ENCODE data around the gene LYPD4.
A peak's percentile ranks its signal among the peaks of the same experiment; 100 is the strongest.
"Not testable (repeated sequence)": the region's sequence is repeated elsewhere in the genome, so short reads cannot be mapped to it uniquely, and the experiment has no call there.

The LYPD4 gene, protein sequence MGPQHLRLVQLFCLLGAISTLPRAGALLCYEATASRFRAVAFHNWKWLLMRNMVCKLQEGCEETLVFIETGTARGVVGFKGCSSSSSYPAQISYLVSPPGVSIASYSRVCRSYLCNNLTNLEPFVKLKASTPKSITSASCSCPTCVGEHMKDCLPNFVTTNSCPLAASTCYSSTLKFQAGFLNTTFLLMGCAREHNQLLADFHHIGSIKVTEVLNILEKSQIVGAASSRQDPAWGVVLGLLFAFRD
- 0 reads per million in 2 donors for total RNA-seq

DNA sequence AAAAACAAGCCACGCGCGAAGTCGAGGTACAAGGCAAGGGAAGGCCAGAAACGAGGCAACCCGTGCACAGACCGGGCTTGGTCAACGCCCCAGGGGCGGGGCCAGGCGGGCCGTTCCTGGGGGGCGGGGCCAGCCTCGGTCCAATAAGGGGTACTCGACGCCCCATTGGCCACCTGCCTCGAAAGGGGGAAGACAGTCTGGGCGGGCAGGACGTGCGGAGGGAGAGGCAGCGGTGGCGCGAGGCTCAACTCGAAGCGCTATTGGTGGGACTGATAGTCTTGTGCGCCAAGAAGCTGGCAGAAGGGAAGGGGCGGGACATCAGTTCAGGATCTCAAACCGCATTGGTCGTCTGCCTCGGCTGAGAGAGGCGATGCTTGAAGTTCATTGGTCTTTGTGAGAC is at the start of gene LYPD4:
Gene LYPD4 (minus strand): TSS at position 83 of the 400 bp plus-strand sequence. CDS start 5,398 bp downstream, outside the sequence.
- DNase-seq = no peak

DNA sequence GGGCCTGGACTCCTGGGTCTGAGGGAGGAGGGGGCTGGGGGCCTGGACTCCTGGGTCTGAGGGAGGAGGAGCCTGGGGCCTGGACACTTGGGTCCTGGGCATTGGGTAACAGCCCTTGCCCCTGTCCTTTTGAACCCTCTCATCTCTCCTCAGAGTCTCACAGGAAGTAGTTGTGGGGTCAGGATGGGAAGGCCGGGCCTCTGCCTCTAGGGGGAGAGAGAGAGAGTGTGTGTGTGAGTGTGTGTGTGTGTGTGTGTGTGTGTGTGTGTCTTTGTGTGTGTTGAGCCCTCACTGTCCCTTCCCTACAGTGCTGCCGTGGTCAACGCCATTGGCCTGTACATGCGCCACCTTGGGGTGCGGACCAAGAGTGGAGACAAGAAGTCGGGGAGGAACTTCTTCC is 49.4 kb upstream of the LYPD4 start:
- no peak for DNase-seq

DNA sequence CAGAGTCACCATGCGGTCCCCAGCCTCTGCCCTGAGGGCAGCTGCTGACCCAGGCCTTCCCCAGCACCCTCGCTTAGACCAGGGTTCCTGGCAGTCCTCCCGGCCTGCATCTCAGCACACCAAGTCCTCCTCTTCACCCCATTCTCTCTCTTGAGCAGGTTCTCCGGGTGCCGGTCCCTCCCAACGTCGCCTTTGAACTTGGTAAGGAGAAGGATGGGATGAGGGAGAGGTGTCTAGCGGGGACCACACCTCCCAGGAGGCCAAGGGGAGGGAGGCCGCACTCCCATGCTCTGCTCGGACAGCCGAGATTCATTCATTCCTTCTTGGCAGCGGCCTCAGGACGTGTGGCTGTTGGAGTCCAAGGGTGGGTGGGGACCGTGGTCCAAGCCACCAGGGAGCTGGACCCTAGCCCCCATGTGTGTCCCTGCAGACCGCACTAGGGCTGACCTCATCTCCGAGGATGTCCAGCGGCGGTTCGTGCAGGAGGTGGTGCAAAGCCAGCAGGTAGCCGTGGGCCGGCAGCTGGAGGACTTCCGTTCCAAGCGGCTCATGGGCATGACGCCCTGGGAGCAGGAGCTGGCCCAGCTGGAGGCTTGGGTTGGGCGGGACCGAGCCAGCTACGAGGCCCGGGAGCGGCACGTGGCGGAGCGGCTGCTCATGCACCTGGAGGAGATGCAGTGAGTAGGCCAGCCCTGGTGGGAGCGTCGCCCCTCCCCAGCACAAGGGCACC is 47.9 kb upstream of the LYPD4 start:
- DNase-seq = no peak

DNA sequence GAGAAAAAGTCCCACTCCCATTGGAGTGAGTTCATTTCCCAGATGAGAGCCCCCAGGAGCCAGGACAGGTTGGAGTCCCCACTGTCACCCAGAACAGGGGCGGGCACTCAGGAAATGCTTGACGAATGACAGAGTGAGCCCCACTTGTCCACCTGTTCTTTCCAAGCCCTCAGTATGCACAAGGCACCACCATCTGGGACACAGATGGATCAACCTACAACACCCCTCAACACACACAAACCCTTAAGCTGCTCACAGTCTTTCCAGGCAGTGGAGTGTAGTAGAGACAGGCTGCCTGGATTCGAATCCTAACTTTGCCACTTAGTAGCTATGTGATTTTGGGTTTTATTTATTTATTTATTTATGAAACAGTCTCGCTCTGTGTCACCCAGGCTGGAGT is 46.5 kb upstream of the LYPD4 start:
- DNase-seq = no peak

DNA sequence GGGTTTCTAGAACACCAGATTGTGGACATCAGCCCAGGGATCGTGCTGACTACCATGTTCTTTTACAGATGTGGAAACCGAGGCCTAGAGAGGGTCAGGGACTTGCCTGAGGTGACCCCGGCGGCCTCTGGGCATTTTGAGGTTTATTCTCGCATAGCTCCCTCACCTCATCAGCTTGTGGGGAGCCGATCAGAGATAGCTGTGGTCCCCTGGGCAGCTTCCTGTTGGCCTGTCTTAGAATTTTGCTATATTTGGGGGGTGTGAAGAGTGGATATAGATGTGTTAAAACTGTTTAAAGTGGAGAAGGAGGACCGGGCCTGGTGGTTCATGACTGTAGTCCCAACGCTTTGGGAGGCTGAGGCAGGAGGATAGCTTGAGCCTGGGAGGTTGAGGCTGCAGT is 45.4 kb upstream of the LYPD4 start:
- no peak for DNase-seq

DNA sequence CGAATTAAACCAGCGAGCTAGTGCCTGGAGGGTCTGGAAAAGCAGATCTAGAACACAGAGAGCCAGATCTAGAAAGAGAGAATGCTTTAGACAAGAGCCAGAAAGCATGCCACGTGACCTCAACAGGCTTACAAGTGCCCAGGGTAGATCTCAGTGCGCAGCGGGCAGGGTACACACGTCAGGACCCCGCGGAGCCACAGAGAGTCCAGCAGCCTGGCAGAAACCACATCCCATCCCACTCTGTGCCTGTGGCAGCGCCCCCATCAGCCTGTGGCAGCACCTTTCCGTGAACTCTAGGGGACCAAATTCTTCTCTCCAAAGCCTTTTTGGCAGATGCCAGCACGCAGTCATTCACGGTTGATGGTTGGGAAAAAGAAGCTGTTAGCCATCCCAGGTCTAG is 44.4 kb upstream of the LYPD4 start:
- DNase-seq = no peak

DNA sequence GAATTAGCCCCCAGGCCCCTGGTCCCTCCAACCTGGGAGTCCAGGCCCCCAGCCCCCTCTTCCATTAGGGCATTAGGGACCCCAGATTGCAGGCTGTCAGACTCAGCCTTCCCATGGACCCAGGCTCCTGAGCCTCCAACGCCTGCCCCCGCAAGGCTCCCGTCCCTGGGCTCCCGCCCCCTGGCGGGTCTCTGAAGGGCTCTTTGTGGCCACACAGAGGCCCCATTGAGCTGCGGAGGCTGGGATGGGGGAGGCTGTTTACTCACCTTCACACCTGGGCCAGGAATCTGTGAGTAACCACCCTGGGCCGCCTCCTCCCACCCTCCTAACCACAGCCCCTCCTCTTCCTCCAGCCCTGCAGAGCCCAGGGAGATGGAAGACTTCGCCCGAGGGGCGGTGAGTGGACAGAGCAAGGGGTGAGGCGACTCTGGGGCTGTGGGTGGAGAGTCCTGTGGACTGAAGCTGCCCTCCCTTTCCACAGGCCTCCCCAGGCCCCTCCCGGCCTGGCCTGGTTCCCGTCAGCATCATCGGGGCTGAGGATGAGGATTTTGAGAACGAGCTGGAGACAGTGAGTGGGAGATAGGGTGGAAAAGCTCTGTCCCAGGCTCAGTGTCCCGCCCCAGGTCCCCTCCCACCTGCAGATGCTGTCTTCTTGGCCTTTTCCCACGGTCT is 43.4 kb upstream of the LYPD4 start:
- peak; percentile 75 for DNase-seq

DNA sequence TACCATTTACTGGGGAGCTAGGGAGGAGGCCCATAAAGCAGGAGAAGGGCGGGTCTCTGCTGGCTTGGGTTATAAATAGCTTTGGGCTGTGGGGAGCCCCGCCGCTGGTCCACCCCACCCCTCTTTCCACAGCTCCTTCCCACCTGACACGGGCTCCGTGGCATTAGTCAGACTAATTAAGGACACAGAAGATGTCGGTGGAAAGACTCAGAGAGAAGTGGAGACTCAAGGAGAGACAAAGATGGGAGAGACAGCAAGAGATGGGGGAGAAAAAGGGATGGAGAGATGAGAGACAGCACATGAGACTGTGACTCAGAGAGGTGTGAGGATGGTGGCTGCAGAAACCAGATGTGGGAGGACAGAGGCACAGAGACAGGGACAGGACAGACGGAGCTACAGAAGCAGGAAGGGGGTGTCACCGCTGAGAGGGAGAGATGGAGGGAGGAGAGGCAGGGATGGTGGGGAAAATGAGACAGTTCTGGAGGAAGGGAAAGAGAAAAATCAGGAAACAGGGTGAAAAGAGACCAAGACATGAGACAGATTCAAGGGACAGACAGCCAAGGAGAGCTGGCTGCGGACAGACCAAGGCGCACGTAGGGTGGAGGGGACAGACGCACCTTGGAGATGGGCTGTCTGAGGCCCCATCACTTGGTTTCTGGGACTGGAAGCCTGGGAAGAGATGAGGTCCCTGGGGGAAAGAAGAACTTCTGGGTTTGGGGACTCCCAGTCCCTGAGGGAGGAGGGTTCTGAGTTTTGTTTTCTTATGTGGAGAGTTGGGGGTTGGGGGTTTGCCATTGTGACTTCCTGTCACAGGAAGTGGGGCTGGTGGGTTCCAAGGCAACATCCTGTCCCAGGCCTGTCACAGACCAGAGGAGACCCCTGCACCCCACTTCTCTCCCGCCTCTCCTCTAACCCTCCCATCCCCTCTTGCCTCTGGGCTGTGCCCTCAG is 42.6 kb upstream of the LYPD4 start:
- DNase-seq = peak; percentile 54

DNA sequence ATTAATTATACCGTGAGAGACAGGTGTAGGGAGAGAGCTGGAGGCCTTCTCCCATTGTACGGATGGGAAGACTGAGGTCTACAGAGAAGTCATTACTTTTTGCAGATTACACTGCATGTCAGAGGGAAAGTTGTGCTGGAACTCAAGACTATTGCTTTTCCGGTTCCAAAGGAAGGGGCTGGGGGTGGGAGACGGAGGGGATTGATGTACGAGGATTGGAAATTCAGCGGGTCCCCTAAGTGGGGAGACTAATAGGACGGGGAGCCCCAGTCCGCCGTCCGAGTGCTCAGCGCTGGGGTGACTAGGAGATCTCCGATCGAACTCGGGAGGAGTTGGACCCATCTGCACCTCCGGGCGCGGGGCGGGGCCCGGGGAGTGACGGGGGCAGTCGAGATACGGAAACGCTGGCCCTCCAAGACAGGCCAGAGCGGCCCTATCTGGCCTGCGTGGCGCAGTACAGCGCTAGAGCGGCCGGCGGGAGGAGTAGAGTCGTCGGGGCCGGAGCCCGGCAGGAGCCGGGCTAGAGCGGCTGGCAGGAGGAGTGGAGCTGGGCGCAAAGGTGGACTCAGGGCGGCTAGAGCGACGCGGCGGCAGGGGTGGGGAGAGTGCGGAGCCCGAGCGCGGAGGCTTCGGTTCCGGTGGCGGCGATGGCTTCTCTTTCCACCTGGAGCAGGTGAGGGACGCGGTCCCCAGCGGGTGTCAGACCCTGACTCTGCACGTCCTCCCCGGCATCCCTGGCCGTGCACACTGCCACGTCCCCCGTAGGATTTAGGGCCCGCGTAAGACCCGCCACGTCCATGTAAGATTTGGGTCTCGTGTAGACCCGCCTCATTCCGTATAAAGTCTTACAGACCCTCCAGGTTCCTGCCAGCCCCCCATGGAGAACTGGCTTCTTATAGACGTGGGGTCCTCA is 39.6 kb upstream of the LYPD4 start:
- DNase-seq = peak; percentile 68

DNA sequence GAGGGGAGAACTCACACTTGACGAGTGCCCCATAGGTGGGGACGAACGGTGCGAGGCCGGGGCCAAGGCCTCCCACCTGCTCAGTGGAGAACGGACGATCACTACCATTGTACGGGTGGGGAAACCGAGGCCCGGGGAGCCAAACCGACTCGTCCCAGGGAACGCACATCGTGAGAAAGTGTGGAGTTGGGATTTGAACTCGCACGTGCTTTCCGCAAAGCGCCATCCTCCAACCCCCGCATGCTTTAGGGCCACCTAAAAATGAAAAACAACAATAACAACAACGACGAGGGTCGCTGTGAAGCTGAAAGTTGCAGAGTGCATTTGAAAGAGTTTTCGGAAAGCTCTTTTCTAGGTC is 39.0 kb upstream of the LYPD4 start:
- no peak for DNase-seq

DNA sequence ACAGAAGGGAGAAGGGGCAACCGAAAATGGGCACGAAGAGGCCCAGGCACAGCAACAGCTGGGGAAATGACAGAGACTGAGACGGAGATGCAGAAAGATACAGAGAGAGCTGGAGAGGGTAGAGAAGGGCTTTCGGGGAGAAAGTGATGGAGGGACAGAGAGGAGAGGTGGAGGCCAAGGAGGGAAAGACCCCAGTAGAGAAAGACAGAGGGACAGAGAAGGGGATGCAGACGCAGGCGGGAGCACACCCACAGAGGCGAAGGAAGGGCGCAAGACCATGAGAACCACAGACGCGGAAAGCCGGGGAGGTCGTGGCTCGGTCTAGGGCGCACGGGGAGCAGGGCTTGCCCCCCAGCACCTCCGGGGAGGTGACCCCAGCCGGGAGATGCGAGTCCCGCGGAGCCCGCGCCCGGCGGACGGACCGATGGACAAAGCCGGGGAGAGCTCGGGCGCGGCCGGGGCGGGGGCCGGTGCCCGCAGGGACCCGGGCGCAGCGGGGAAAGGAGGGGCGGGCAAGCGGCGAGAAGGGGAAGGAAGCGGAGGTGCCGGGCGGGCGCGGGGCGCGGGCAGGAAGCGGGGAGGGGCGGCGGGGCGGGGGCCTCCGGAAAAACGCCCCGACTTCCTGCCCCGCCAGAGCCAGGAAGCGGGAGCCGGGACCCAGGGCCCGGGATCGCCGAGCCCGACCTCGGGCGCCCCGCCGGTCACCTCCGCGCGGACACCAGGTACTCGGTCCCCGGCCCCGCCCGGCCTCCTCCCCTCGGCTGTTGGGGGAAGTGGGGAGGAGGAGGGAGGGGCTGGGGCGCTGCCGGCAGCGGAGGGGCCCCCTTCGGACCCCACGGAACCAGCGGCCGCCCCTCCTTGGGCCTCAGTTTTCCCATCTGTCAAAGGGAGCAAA is 38.3 kb upstream of the LYPD4 start, which contains the start of gene ARHGEF1:
Gene ARHGEF1 (plus strand): TSS at position 617 of the 895 bp plus-strand sequence. CDS start 4,899 bp downstream, outside the sequence.
- DNase-seq = peak; percentile 48

DNA sequence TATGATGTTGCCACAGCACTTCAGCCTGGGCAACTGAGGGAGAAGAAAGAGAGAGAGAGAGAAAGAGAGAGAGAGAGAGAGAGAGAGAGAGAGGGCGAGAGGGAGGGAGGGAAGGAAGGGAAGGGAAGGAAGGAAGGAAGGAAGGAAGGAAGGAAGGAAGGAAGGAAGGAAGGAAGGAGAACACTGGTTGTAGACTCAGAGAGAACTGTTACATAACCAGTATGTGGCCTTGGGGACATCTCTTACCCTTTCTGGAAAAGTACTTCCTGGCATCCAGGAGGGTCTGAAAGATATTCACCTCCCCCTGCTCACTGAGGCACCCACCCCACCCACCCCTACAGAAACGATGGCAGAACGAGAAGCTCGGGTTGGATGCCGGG is 35.8 kb upstream of the LYPD4 start:
- no peak for DNase-seq

DNA sequence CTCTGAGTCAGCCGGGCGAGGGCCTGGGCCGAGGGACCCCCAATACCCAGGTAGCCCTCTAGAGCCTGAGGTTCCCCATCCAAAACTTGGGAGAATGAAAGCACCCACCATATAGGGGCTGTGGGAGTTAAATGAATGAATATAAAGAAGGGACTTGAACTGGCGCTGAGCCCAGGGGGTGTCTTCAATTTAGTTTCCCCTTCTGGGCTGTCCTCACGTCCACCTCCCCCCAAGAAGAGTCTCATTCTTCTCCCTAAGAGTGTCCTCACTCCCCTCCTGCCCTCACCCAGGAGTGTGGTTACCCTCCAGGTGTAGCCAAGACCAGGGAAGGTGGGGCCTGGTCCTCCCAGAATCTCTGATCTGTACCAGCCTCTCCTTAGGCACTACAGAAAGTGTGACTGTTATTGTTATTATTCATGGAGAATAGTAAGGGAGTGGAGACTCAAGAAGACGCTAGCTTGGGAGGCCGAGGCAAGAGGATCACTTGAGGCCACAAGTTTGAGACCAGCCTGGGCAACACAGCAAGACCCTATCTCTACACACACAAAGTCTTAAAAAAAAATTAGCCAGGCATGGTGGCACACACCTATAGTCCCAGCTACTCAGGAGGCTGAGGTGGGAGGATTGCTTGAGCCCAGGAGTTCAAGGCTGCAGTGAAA is 35.3 kb upstream of the LYPD4 start:
- DNase-seq = no peak

DNA sequence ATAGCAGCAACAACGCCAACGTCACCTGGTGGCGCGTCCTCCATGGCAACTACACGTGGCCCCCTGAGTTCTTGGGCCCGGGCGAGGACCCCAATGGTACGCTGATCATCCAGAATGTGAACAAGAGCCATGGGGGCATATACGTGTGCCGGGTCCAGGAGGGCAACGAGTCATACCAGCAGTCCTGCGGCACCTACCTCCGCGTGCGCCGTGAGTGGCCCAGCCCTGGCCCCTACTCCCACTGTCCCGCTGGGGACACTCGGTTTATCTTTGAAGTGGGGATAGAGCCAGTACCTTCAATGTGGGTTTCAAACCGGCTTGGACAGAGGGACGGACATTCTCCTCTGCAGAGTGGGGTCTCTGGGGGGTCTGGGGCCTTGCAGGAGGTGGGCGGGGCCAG is 34.6 kb upstream of the LYPD4 start:
- DNase-seq = no peak

DNA sequence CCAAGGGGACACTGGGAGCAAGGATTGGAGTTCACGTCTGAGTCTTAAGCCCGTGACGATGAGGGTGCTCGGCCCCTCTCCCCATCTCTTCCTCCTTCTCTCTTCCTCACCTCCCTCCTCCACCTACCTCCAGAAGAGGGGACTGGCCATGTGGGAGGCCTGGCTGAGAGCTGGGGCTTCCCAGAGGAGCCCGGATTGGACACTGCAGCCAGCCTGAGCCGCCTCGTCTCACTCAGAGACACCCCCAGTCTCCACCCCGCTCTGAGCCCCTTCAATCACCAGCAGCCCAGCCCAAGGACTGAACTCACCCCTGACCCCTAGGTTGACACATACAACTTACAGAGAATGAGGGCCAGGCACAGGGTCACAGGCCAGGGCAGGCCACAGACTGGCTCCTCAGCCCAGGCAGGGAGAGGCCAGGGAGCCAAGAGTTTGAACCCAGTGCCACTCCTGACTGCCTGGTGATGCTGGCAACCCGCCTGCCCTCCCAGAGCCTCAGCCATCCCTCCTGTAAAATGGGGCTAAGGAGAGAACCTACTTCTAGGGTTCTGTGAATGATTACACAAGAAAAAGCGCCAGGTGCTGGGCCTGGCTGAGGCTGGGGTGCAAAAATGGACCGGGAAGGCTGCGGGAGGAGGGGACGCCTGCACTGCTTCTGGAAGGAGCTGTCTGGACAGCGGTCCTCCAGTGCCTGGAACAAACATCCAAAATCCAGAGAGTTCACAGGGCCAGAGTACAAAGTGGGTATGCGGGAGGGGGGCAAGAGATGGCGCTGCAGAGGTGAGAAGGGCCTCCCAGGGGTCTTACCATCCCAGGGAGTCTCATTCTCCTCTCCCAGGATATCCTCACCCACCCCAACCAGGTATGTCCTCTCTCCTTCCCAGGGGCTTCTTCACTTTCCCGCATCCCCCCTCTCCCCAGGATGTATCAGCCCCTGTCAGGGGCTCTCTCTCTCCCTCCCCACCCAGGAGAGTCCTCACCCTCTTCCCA is 33.7 kb upstream of the LYPD4 start:
- no peak for DNase-seq

DNA sequence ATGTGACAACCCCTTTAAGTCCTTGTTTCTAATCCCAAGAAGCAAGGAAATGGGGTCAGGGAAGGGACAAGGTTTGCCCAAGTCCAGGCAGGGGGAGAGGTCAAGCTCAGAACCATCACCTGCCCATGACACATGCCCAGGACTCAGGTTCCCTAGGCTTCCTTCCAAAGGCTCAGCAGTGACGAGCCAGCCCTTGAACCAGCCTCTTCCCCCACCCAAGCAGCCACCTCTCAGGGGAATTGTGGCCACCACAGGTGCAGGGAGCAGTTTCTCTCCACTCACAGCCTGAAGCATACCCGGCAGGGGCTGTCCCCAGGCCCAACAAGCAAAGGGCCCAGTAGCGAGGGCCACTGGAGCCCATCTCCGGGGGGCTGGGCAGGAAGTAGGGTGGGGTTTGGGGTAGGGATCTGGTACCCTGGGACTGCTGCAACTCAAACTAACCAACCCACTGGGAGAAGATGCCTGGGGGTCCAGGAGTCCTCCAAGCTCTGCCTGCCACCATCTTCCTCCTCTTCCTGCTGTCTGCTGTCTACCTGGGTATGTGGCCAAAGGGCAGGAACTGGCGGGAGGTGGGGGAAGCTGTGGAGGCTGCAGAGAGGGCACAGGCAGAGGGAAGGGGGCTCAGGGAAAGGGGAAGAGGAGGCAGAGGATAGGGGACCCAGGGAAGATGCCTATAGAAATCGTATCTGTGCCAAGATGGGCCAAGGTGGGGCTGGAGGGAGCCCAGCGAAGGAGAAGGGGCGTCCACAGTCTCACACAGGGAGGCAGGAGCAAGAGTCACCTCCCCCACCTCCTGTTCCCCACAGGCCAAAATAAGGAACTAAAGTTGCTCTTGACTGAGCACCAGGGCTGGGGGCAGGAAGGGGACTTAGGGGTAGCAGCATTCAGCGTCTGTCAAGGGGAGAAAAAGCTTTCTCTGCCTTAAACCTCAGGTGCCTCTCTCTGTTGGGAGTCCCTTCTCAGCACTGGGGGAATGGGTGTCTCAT is 32.7 kb upstream of the LYPD4 start, which contains the start of gene CD79A:
Gene CD79A (plus strand): TSS at position 433 of the 986 bp plus-strand sequence. CDS start 26 bp downstream, at position 459.
- DNase-seq = no peak

DNA sequence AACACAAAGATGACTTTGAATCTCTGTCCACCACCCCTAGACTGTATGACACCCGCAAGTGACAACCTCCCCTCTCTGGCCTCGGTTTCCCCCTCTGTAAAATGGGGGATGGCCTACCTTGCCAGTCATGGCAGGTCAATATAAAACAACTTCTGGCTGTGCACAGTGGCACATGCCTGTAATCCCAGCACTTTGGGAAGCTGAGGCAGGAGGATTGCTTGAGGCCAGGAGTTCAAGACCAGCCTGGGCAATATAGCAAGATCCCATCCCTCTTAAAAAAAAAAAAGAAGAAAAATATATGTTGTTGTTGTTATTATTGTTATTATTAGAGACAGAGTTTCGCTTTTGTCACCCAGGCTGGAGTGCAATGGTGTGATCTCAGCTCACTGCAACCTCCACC is 31.5 kb upstream of the LYPD4 start:
- not testable (repeated sequence) for DNase-seq

Measured in T-helper 9 cell (primary cell).